Right lobe of liver (tissue), 4 donors: ENCODE results near the gene AOAH.

Source experiments
- POLR2A ChIP-seq: fragments of 450-650 bp; IDR thresholded peaks from one replicate; pipeline ENCODE4 v1.6.1; 2017; ENCODE audit warnings: antibody characterized with exemption, mild to moderate bottlenecking
- TF ChIP-seq, protein P1 (sequence below), 4 donors: fragments of 200-600 bp in 3 of 4; fragments of 450-650 bp in 1 of 4; IDR thresholded peaks; one replicate each; pipeline versions ENCODE4 v1.5.1 to v1.8.0; 2016 to 2022; ENCODE audit warnings: antibody characterized with exemption in 4 of 4, mild to moderate bottlenecking in 2 of 4
- donor health status: DM: no; HTN: no; CAD: no.
- donor health status: DM: no; HTN: no; CAD: no.
- donor health status: DM: no; HTN: yes; CAD: no.

DNA sequence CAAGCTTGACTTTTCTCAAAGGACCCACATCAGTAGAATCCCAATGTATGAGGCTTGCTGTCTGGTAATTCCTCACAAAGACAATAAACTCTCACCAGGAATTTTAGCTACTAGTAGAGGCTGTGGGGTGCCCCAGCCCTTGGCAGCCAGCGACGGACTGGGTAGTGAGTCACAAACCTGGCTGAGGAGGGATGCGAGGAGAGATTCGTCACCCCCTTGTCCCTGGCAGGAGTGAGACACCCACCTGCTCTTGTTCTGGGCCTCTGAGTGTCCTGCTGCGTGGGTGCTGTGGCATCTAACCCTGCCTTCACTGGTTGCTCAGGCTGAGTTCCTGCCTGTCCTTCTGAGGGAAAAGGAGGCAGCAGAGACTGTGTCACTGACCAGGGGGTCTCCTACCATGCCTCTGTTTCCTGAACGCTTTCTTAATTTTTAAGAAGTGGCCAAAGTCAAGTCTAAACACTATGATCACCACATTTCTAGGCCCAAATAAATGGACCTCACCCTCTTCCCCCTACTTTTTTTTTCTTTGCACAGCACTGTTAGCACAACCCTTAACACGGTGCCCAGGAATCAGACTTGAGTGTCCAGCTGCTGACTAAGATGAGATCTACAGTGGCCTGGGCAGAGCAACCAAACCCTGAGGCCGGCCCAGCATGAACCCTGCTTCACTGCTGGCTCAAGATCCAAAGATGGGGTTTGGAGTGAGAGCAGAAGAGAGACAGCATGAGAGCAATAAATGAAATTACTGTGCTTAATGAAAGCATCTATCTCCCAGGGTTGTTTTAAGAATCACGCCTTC is 188.2 kb downstream of the AOAH start:
- TF ChIP-seq, protein P1, sequence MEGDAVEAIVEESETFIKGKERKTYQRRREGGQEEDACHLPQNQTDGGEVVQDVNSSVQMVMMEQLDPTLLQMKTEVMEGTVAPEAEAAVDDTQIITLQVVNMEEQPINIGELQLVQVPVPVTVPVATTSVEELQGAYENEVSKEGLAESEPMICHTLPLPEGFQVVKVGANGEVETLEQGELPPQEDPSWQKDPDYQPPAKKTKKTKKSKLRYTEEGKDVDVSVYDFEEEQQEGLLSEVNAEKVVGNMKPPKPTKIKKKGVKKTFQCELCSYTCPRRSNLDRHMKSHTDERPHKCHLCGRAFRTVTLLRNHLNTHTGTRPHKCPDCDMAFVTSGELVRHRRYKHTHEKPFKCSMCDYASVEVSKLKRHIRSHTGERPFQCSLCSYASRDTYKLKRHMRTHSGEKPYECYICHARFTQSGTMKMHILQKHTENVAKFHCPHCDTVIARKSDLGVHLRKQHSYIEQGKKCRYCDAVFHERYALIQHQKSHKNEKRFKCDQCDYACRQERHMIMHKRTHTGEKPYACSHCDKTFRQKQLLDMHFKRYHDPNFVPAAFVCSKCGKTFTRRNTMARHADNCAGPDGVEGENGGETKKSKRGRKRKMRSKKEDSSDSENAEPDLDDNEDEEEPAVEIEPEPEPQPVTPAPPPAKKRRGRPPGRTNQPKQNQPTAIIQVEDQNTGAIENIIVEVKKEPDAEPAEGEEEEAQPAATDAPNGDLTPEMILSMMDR (IDR thresholded peaks at IDR 0.05) = no peak
- no peak for TF ChIP-seq POLR2A
